T-cell (primary cell): ENCODE results near the gene RGS18. TPM values are rescaled to one million over a fixed set of nuclear protein-coding genes. Genes with fewer than 3 reads are reported as not detected.
"Not testable (repeated sequence)": the region's sequence is repeated elsewhere in the genome, so short reads cannot be mapped to it uniquely, and the experiment has no call there.

Source experiments
- ATAC-seq, 4 experiments: fragments of 200-7000 bp in 3 of 4; fragments of 150-1000 bp in 1 of 4; cut with Tn5 transposase; replicated peaks in 1 of 4; 1 replicate in 3 of 4; 2 replicates in 1 of 4; pipeline ENCODE4 v1.10.0; 2021; ENCODE audit warnings: moderate library complexity in 3 of 4, mild to moderate bottlenecking in 2 of 4, moderate number of reproducible peaks in 1 of 4
- CTCF ChIA-PET, 2 donors: fragments of 300-600 bp; sonication (Branson Sonifier 250); formaldehyde crosslinking; loops; one replicate each; lab custom pipeline; 2022; ENCODE audit warnings: antibody characterized with exemption in 2 of 2; lab: Charles Lee
- POLR2A ChIA-PET, 2 donors: fragments of 300-600 bp; sonication (Branson Sonifier 250); formaldehyde crosslinking; loops; one replicate each; lab custom pipeline; 2022; ENCODE audit warnings: antibody characterized with exemption in 2 of 2; lab: Charles Lee
- DNase-seq, 35 experiments: peaks; one replicate each; pipeline versions ENCODE4 v3.0.0 to v3.0.0-alpha.2; 2013 to 2023
- H3K27ac ChIP-seq: one replicate; pipeline ENCODE4 v1.5.1; 2013; ENCODE audit warnings: low read length
- H3K27me3 ChIP-seq, 2 experiments: replicated peaks in 1 of 2; 1 replicate in 1 of 2; 2 replicates in 1 of 2; pipeline versions ENCODE4 v1.6.1 to v1.7.0; 2013; ENCODE audit warnings: low read length in 1 of 2, mixed read lengths in 1 of 2; ENCODE audit not compliant: control insufficient read depth in 2 of 2, insufficient read depth in 2 of 2; ENCODE audit errors: extremely low read depth in 1 of 2
- H3K36me3 ChIP-seq, 2 donors: 1 replicate in 1 of 2; 2 replicates in 1 of 2; pipeline versions ENCODE4 v1.6.1 to v1.7.0; 2013; ENCODE audit warnings: low read length in 1 of 2; ENCODE audit not compliant: control insufficient read depth in 2 of 2, insufficient read depth in 1 of 2; ENCODE audit errors: extremely low read depth in 1 of 2
- H3K4me1 ChIP-seq, 2 experiments: 1 replicate in 1 of 2; 2 replicates in 1 of 2; pipeline versions ENCODE4 v1.6.1 to v1.7.0; 2013; ENCODE audit warnings: low read length in 2 of 2, mixed read lengths in 1 of 2; ENCODE audit not compliant: insufficient read depth in 2 of 2, control insufficient read depth in 1 of 2; ENCODE audit errors: extremely low read depth in 1 of 2
- H3K4me3 ChIP-seq, 2 donors: 1 replicate in 1 of 2; 2 replicates in 1 of 2; pipeline versions ENCODE4 v1.5.1 to v1.7.0; 2013; ENCODE audit warnings: mild to moderate bottlenecking in 2 of 2, low read length in 1 of 2, moderate library complexity in 1 of 2; ENCODE audit not compliant: control insufficient read depth in 1 of 2; ENCODE audit errors: extremely low read depth in 1 of 2
- H3K9me3 ChIP-seq: 2 replicates; pipeline ENCODE4 v1.7.0; 2013
- H3K27ac Mint-ChIP-seq, 2 donors: one replicate each; pipeline ENCODE4 v1.8.0; 2020 to 2021; ENCODE audit warnings: mild to moderate bottlenecking in 2 of 2, mixed read lengths in 2 of 2
- H3K27me3 Mint-ChIP-seq, 2 donors: one replicate each; pipeline ENCODE4 v1.8.0; 2021 to 2022; ENCODE audit warnings: mixed read lengths in 2 of 2
- H3K36me3 Mint-ChIP-seq: one replicate; pipeline ENCODE4 v1.8.0; 2021; ENCODE audit warnings: mixed read lengths
- H3K4me1 Mint-ChIP-seq, 3 donors: one replicate each; pipeline ENCODE4 v1.8.0; 2020 to 2022; ENCODE audit warnings: mixed read lengths in 3 of 3, mild to moderate bottlenecking in 1 of 3
- H3K4me3 Mint-ChIP-seq, 3 donors: one replicate each; pipeline ENCODE4 v1.8.0; 2020 to 2022; ENCODE audit warnings: mild to moderate bottlenecking in 3 of 3, mixed read lengths in 3 of 3, moderate library complexity in 3 of 3
- H3K9me3 Mint-ChIP-seq, 3 donors: one replicate each; pipeline ENCODE4 v1.8.0; 2020 to 2022; ENCODE audit warnings: mixed read lengths in 3 of 3
- WGBS: methylation state at CpG from one replicate; pipeline ENCODE4 v1.1.5; 2013; ENCODE audit warnings: missing lambda C conversion rate; ENCODE audit not compliant: insufficient coverage; 5-methylcytosine and 5-hydroxymethylcytosine counted together
- total RNA-seq, 35 experiments: library from RNA in 6 of 35; stranded (reverse) in 6 of 35; fragments of 120-200 nt in 1 of 35; gene quantifications; one replicate each; pipeline versions ENCODE4 v1.2.1 to v1.2.4 and lab custom pipeline; 2013 to 2026

Gene RGS18
- total RNA-seq, 5 donors from 2014 or later (not counting 1 experiment from before 2014, with no cell fraction given): 0.53 to 2.5 (median 0.72) TPM

- DNase-seq: no peak
- H3K27ac Mint-ChIP-seq: no peak overlapping the region
- H3K4me3 Mint-ChIP-seq: no peak overlapping the region
- no peak for ATAC-seq
- H3K4me1 ChIP-seq: no peaks in the 10 kb centered on the region
- 67% methylated on average over 1 of the region's 5 CpGs for WGBS
- H3K36me3 ChIP-seq: no peaks in the 10 kb centered on the region
- H3K27me3 ChIP-seq: no peaks in the 10 kb centered on the region
- ChIA-PET POLR2A (no interaction called here), CTCF (no interaction called here)
- no peaks in the 10 kb centered on the region for H3K27me3 Mint-ChIP-seq
- no peaks in the 10 kb centered on the region for H3K36me3 Mint-ChIP-seq
- no peaks in the 10 kb centered on the region for H3K4me1 Mint-ChIP-seq
- peaks cover 4 to 7% (median 4%) of the 10 kb centered on the region in 3 donors for H3K9me3 Mint-ChIP-seq
- H3K27ac ChIP-seq: no peak overlapping the region
- H3K9me3 ChIP-seq: no peaks in the 10 kb centered on the region
- H3K4me3 ChIP-seq: no peak overlapping the region
Observed at GRCh38 chr1:192227330-192227729, 69.1 kb downstream of the RGS18 start.

- H3K4me3 ChIP-seq, POLR2A ChIA-PET, H3K36me3 Mint-ChIP-seq, H3K4me1 ChIP-seq, H3K27me3 Mint-ChIP-seq, ATAC-seq, H3K27ac Mint-ChIP-seq, DNase-seq, H3K9me3 Mint-ChIP-seq, H3K9me3 ChIP-seq, H3K27ac ChIP-seq, H3K4me1 Mint-ChIP-seq, H3K4me3 Mint-ChIP-seq, H3K36me3 ChIP-seq, H3K27me3 ChIP-seq, CTCF ChIA-PET: not testable (repeated sequence)
- WGBS: 97% methylated on average over 6 of the region's 13 CpGs
Observed at GRCh38 chr1:192227980-192228379, 69.7 kb downstream of the RGS18 start.

- H3K9me3 Mint-ChIP-seq: peaks cover 0 to 6% (median 0%) of the 10 kb centered on the region in 3 donors
- Histone ChIP-seq H3K36me3 (no peaks in the 10 kb centered on the region), H3K4me1 (no peaks in the 10 kb centered on the region), H3K4me3 (no peak overlapping the region), H3K27me3 (no peaks in the 10 kb centered on the region), H3K27ac (no peak overlapping the region), H3K9me3 (no peaks in the 10 kb centered on the region)
- DNase-seq: no peak
- H3K27ac Mint-ChIP-seq: no peak overlapping the region
- CTCF ChIA-PET: no interaction called here
- 93% methylated on average over 2 of the region's 7 CpGs for WGBS
- no peak overlapping the region for H3K4me3 Mint-ChIP-seq
- POLR2A ChIA-PET: no interaction called here
- no peaks in the 10 kb centered on the region for H3K27me3 Mint-ChIP-seq
- H3K4me1 Mint-ChIP-seq: no peaks in the 10 kb centered on the region
- no peaks in the 10 kb centered on the region for H3K36me3 Mint-ChIP-seq
- no peak for ATAC-seq
Observed at GRCh38 chr1:192232817-192233417, 74.7 kb downstream of the RGS18 start.

- no peaks in the 10 kb centered on the region for H3K36me3 Mint-ChIP-seq
- DNase-seq (no peak), ATAC-seq (no peak)
- ChIA-PET POLR2A (no interaction called here), CTCF (no interaction called here)
- no peaks in the 10 kb centered on the region for H3K4me1 Mint-ChIP-seq
- peaks cover 0 to 6% (median 0%) of the 10 kb centered on the region in 3 donors for H3K9me3 Mint-ChIP-seq
- Histone ChIP-seq H3K4me3 (no peak overlapping the region), H3K36me3 (no peaks in the 10 kb centered on the region), H3K27me3 (no peaks in the 10 kb centered on the region), H3K4me1 (no peaks in the 10 kb centered on the region), H3K9me3 (no peaks in the 10 kb centered on the region), H3K27ac (no peak overlapping the region)
- no peaks in the 10 kb centered on the region for H3K27me3 Mint-ChIP-seq
- H3K4me3 Mint-ChIP-seq: no peak overlapping the region
- no peak overlapping the region for H3K27ac Mint-ChIP-seq
Observed at GRCh38 chr1:192235127-192235526, 76.9 kb downstream of the RGS18 start.

Other genes starting within 250 kb of the RGS18 start
- gene RGS21, start 158.5 kb downstream of the RGS18 start, total RNA-seq: not detected